ENCODE results near the gene FUT1.

- TF ChIP-seq, protein P1, sequence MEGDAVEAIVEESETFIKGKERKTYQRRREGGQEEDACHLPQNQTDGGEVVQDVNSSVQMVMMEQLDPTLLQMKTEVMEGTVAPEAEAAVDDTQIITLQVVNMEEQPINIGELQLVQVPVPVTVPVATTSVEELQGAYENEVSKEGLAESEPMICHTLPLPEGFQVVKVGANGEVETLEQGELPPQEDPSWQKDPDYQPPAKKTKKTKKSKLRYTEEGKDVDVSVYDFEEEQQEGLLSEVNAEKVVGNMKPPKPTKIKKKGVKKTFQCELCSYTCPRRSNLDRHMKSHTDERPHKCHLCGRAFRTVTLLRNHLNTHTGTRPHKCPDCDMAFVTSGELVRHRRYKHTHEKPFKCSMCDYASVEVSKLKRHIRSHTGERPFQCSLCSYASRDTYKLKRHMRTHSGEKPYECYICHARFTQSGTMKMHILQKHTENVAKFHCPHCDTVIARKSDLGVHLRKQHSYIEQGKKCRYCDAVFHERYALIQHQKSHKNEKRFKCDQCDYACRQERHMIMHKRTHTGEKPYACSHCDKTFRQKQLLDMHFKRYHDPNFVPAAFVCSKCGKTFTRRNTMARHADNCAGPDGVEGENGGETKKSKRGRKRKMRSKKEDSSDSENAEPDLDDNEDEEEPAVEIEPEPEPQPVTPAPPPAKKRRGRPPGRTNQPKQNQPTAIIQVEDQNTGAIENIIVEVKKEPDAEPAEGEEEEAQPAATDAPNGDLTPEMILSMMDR (IDR thresholded peaks at IDR 0.05; ENCODE audit: low read length) = no peak
- TF ChIP-seq EZH2 (optimal IDR thresholded peaks at IDR 0.05; ENCODE audit: low read depth, low read length) = no peak
- no peak for TF ChIP-seq EZH2phosphoT487 (IDR thresholded peaks at IDR 0.05; ENCODE audit: low read length)
Measured at GRCh38 chr19:48760504-48761205, 8.2 kb upstream of the FUT1 start.
